ENCODE data around the gene NOC4L. TPM values are rescaled to one million over a fixed set of nuclear protein-coding genes. Genes with fewer than 3 reads are reported as not detected.

NOC4L gene
- polyA plus RNA-seq, 1 donor (not counting 4 experiments of a cell fraction or from before 2014, with no cell fraction given): 3.7 TPM

GRCh38 chr12:132166801-132167591, 22.7 kb downstream of the NOC4L start:
- H3K4me1 ChIP-seq (ENCODE audit: control insufficient read depth, extremely low read depth, insufficient read depth, low read length): no peaks in the 10 kb centered on the region
- H4K20me1 ChIP-seq (ENCODE audit: control insufficient read depth, extremely low read depth, insufficient read depth, low read length): peaks cover 1% of the 10 kb centered on the region
- FAIRE-seq (no peak), DNase-seq (ENCODE audit: low read depth, low spot score) (no peak)
- no peak overlapping the region for H3K4me3 ChIP-seq (ENCODE audit: control insufficient read depth in 2 of 3, extremely low read depth in 1 of 3, insufficient read depth in 2 of 3, low read depth in 1 of 3, low read length in 3 of 3)
- H3K9me3 ChIP-seq (ENCODE audit: control insufficient read depth, low read depth, low read length): no peaks in the 10 kb centered on the region
- H3K79me2 ChIP-seq (ENCODE audit: control insufficient read depth, insufficient read depth, low read length): no peaks in the 10 kb centered on the region
- no peak overlapping the region for H3K9ac ChIP-seq (ENCODE audit: control insufficient read depth, extremely low read depth, insufficient read depth, low read length)
- H3K27ac ChIP-seq (ENCODE audit: control insufficient read depth, insufficient read depth, low read length): no peak overlapping the region
- H2AFZ ChIP-seq (ENCODE audit: control insufficient read depth, low read length): no peak overlapping the region
- no peak for TF ChIP-seq EZH2 (IDR thresholded peaks at IDR 0.05; ENCODE audit: low read length)
- TF ChIP-seq, protein P1, sequence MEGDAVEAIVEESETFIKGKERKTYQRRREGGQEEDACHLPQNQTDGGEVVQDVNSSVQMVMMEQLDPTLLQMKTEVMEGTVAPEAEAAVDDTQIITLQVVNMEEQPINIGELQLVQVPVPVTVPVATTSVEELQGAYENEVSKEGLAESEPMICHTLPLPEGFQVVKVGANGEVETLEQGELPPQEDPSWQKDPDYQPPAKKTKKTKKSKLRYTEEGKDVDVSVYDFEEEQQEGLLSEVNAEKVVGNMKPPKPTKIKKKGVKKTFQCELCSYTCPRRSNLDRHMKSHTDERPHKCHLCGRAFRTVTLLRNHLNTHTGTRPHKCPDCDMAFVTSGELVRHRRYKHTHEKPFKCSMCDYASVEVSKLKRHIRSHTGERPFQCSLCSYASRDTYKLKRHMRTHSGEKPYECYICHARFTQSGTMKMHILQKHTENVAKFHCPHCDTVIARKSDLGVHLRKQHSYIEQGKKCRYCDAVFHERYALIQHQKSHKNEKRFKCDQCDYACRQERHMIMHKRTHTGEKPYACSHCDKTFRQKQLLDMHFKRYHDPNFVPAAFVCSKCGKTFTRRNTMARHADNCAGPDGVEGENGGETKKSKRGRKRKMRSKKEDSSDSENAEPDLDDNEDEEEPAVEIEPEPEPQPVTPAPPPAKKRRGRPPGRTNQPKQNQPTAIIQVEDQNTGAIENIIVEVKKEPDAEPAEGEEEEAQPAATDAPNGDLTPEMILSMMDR (optimal IDR thresholded peaks at IDR 0.05 in 1 of 3, IDR thresholded peaks at IDR 0.05 in 1 of 3, conservative IDR thresholded peaks at IDR 0.05 in 1 of 3; ENCODE audit: extremely low read depth in 1 of 3, insufficient read depth in 2 of 3, low read length in 3 of 3): no peak
- no peak overlapping the region for H3K4me2 ChIP-seq (ENCODE audit: control insufficient read depth, extremely low read depth, insufficient read depth, low read depth, low read length)
- H3K36me3 ChIP-seq (ENCODE audit: control insufficient read depth in 2 of 2, extremely low read depth in 1 of 2, insufficient read depth in 2 of 2, low read length in 2 of 2): no peaks in the 10 kb centered on the region
- peaks cover 22% of the 10 kb centered on the region for H3K27me3 ChIP-seq (ENCODE audit: control insufficient read depth, extremely low read depth, insufficient read depth, low read length)
- no peaks in the 10 kb centered on the region for H3K9me1 ChIP-seq (ENCODE audit: control insufficient read depth, extremely low read depth, insufficient read depth, low read length)
- dilution Hi-C loops (cut with MboI; ENCODE audit: extremely low pct_ligation_motif_present, low sequenced_read_pairs): no loop called here

GRCh38 chr12:132167611-132168310, 23.5 kb downstream of the NOC4L start:
- Histone ChIP-seq H3K4me3 (ENCODE audit: control insufficient read depth in 2 of 3, extremely low read depth in 1 of 3, insufficient read depth in 2 of 3, low read depth in 1 of 3, low read length in 3 of 3) (no peak overlapping the region), H3K36me3 (ENCODE audit: control insufficient read depth in 2 of 2, extremely low read depth in 1 of 2, insufficient read depth in 2 of 2, low read length in 2 of 2) (no peaks in the 10 kb centered on the region)
- dilution Hi-C loops (cut with MboI; ENCODE audit: extremely low pct_ligation_motif_present, low sequenced_read_pairs): no loop called here

More at GRCh38 chr12:132167611-132168310, 23.5 kb downstream of the NOC4L start:
- Histone ChIP-seq H3K4me2 (ENCODE audit: control insufficient read depth, extremely low read depth, insufficient read depth, low read depth, low read length) (no peak overlapping the region), H3K27ac (ENCODE audit: control insufficient read depth, insufficient read depth, low read length) (no peak overlapping the region), H3K9me1 (ENCODE audit: control insufficient read depth, extremely low read depth, insufficient read depth, low read length) (no peaks in the 10 kb centered on the region), H3K4me1 (ENCODE audit: control insufficient read depth, extremely low read depth, insufficient read depth, low read length) (no peaks in the 10 kb centered on the region), H3K9me3 (ENCODE audit: control insufficient read depth, low read depth, low read length) (no peaks in the 10 kb centered on the region), H3K9ac (ENCODE audit: control insufficient read depth, extremely low read depth, insufficient read depth, low read length) (no peak overlapping the region), H3K27me3 (ENCODE audit: control insufficient read depth, extremely low read depth, insufficient read depth, low read length) (peaks cover 18% of the 10 kb centered on the region), H4K20me1 (ENCODE audit: control insufficient read depth, extremely low read depth, insufficient read depth, low read length) (peaks cover 2% of the 10 kb centered on the region), H2AFZ (ENCODE audit: control insufficient read depth, low read length) (no peak overlapping the region), H3K79me2 (ENCODE audit: control insufficient read depth, insufficient read depth, low read length) (no peaks in the 10 kb centered on the region)
- no peak for TF ChIP-seq EZH2 (IDR thresholded peaks at IDR 0.05; ENCODE audit: low read length)
- TF ChIP-seq, protein P1 (optimal IDR thresholded peaks at IDR 0.05 in 1 of 3, IDR thresholded peaks at IDR 0.05 in 1 of 3, conservative IDR thresholded peaks at IDR 0.05 in 1 of 3; ENCODE audit: extremely low read depth in 1 of 3, insufficient read depth in 2 of 3, low read length in 3 of 3): no peak
- DNase-seq (ENCODE audit: low read depth, low spot score): no peak
- FAIRE-seq: no peak

Measured in keratinocyte (primary cell).